Measurements from ENCODE around the gene SEMA3A.

SEMA3A gene

GRCh38 chr7:84195295-84196060 is 889 bp upstream of the SEMA3A start:
- no peak for DNase-seq

DNA sequence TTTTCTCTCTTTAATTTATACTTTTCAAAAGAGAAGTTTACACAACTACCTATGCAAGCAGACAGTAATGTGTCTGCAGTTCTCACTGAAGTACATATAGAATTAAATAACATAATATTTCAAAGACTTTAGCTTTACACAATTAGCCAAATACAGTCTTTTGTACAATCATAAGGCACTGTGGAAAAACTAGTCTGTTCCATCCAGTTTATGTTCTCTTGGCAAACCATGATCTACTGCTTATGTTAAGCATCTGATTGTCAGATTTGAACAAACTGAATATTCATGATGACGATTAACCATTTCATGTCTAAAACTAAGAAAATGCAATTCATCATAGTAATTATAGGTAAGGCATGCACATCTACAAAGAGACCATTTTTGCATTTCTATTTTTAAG is 842 bp downstream of the SEMA3A start:
- DNase-seq, result no peak

- DNase-seq, result no peak
Measured at GRCh38 chr7:84191842-84192241, 2.7 kb downstream of the SEMA3A start.

DNA sequence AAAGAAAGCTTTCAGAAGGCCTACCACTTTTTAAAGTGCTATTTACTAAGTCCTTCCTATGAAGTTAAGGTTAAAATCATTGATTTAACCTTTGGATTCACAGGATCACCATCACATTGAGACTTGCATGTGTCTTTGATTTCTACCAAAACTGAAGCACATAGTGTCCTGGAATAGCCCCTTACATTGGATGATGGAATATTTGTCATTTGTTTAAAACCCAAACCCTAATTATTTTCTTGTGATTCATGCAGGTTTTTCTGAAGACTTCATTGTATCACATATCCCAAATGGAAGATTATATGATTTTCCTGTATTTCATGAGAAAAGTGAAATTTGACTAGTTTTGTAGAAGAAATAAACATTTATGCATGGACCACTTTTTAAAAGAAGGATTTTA is 3.3 kb downstream of the SEMA3A start:
- no peak for DNase-seq

DNA sequence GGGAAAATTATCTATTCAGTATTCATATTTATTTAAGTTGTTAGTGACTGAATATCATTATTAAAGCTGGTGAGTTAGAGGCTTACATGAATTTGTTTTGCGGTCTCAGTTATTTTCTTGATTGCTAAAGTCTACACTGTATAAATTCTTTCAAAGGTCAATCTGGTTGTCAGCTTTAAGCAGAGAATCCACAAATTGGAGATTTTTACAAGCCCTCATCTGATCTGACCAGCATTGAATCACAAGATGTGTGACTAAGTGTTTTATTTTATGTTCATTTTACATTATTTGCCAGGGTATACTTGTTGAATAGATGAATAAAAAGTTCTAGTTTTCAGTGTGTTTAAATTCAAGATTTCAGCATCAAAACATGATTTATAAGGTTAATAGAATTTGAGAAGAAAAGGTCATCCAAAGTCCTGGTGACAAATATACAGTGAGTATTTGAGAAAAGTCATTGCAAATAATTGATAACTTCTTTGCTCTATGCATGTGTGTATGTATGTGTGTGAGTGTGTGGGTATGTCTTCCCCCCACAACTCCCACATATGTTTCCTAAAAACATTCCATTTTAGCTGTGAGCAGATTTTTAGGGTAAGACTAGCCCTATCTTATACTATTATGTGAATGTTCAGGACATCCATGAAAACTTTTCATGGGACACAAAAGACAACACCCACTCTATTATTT is 4.4 kb downstream of the SEMA3A start:
- DNase-seq, result no peak

- DNase-seq, result no peak
Measured at GRCh38 chr7:84188786-84189405, 5.7 kb downstream of the SEMA3A start.

GRCh38 chr7:84187813-84188510 is 6.6 kb downstream of the SEMA3A start:
- no peak for DNase-seq

DNA sequence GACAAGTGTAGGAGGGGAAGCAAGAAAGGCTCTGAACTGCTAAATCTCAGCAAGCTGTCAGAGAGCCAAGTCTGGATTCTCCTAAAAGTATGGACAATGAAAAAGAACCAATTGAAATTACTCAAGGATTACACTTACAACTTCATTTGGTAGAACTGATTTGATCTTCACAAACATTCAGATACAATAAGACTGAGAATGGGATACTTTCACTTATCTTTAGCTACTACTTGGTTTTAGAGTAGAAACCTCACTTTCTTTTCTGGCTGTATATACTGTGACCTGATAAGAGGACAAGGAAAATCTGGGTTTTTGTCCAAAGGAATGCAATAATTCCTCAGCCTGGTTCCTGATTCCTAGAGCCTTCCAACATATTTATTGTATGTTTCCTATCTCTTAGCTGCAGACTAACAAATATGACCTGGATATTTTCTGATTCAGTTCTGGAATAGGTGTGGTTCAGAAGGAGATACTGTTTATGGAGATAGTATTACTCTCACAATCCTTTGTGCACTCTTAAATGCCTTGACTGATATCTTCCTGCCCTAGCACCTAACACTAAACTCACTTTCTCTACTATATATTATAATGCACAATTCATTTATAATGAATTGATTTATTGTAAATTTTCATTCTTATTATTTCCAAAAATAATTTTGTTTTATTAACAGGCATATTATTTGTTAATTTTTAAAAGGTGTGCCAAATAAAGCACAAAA is 7.3 kb downstream of the SEMA3A start:
- DNase-seq, result no peak

- no peak for DNase-seq
Measured at GRCh38 chr7:84183741-84184140, 10.8 kb downstream of the SEMA3A start.

DNA sequence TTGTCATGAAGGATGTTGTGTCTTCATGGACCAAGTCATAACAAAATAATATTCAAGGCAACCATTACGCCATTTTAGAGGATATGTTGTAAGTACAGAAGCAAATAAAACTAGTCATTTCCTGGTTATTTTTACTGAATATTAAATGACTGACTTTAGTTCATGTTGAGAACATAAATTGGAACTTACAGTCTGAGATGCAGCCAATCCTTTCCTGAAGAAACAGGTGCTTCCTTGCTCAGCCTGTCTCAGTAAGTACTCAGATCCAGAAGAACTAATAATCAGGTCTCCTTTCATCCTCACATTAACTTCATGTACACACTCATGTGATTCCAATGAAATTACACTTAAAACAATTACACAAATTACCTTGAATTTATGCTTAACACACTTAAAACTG is 12.3 kb downstream of the SEMA3A start:
- DNase-seq, result no peak

- no peak for DNase-seq
Measured at GRCh38 chr7:84181628-84182027, 13.0 kb downstream of the SEMA3A start.

GRCh38 chr7:84177758-84178412 is 16.7 kb downstream of the SEMA3A start:
- no peak for DNase-seq

- no peak for DNase-seq
Measured at GRCh38 chr7:84176716-84177115, 17.9 kb downstream of the SEMA3A start.

GRCh38 chr7:84175461-84175860 is 19.1 kb downstream of the SEMA3A start:
- DNase-seq, result no peak

DNA sequence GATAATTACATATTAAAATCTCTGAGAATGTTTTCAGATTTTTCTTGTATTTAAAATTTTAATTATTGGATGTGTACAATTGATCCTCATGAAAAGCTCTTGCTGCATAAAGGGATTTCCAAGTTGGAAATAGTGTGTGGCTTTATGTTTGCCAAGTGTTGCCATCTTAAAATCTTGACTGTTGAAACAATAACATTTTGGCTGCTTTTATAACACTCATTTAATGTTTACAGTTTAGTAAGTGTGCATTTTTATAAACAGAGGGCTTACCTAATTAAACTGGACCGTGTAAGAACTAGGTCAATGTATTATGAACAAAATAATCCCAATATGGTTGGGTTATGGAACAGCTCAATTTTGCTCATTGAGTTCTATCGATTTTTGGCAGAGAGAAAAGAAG is 23.9 kb downstream of the SEMA3A start:
- no peak for DNase-seq

GRCh38 chr7:84162584-84162983 is 32.0 kb downstream of the SEMA3A start:
- no peak for DNase-seq

- no peak for DNase-seq
Measured at GRCh38 chr7:84162125-84162524, 32.5 kb downstream of the SEMA3A start.

- no peak for DNase-seq
Measured at GRCh38 chr7:84161398-84161797, 33.2 kb downstream of the SEMA3A start.

- DNase-seq, result no peak
Measured at GRCh38 chr7:84159435-84159834, 35.2 kb downstream of the SEMA3A start.

- DNase-seq, result no peak
Measured at GRCh38 chr7:84157171-84157570, 37.4 kb downstream of the SEMA3A start.

- DNase-seq, result no peak
Measured at GRCh38 chr7:84154991-84155781, 39.4 kb downstream of the SEMA3A start.
